ENCODE results near the gene TMEM161A.

TMEM161A gene

GRCh38 chr19:19095691-19096090 is 42.6 kb downstream of the TMEM161A start:
- no peak for DNase-seq

- no peak for DNase-seq
These were observed 43.8 kb downstream of the TMEM161A start for GRCh38 chr19:19094513-19094912.

- DNase-seq: no peak
These were observed 50.6 kb downstream of the TMEM161A start for GRCh38 chr19:19087676-19088075.

- DNase-seq: no peak
These were observed 54.7 kb downstream of the TMEM161A start for GRCh38 chr19:19083413-19084178.

GRCh38 chr19:19081642-19082151 is 56.6 kb downstream of the TMEM161A start:
- DNase-seq: no peak

GRCh38 chr19:19079571-19079970 is 58.7 kb downstream of the TMEM161A start:
- DNase-seq: no peak

GRCh38 chr19:19078801-19079200 is 59.5 kb downstream of the TMEM161A start:
- DNase-seq: no peak

GRCh38 chr19:19077103-19077502 is 61.2 kb downstream of the TMEM161A start:
- DNase-seq: no peak

GRCh38 chr19:19076476-19076875 is 61.8 kb downstream of the TMEM161A start:
- no peak for DNase-seq

GRCh38 chr19:19075126-19075525 is 63.2 kb downstream of the TMEM161A start:
- no peak for DNase-seq

GRCh38 chr19:19074196-19074882 is 63.9 kb downstream of the TMEM161A start:
- DNase-seq: no peak

GRCh38 chr19:19071897-19072296 is 66.4 kb downstream of the TMEM161A start:
- no peak for DNase-seq
